ENCODE results near the gene SESN3.

GRCh38 chr11:95200781-95201457, 30.1 kb downstream of the SESN3 start:
- TF ChIP-seq EZH2phosphoT487 (IDR thresholded peaks at IDR 0.05; ENCODE audit: insufficient read depth, low read depth) (no peak), EZH2 (IDR thresholded peaks at IDR 0.05; ENCODE audit: insufficient read depth, poor library complexity, severe bottlenecking) (no peak)

Data from GM23248 (cell line).